SU-DHL-6 (cell line): ENCODE results near the gene ZBTB42.

ENCODE experiments used
- H2AFZ ChIP-seq: fragments of 200-600 bp; sonication (generic); 2 replicates; pipeline ENCODE4 v1.6.1; 2014; ENCODE audit warnings: low read depth, mild to moderate bottlenecking, moderate library complexity, mixed read lengths, antibody characterized with exemption, low read length; ENCODE audit not compliant: severe bottlenecking
- H3F3A ChIP-seq: fragments of 200-600 bp; shearing (Covaris generic); 2 replicates; pipeline ENCODE4 v1.6.0; 2016; ENCODE audit warnings: antibody characterized with exemption, mild to moderate bottlenecking; ENCODE audit not compliant: insufficient read depth
- H3K27ac ChIP-seq: fragments of 200-600 bp; sonication (generic); 2 replicates; pipeline ENCODE4 v1.5.1; 2016; ENCODE audit warnings: low read depth, mild to moderate bottlenecking, low read length, moderate library complexity, mixed read lengths
- H3K27me3 ChIP-seq: fragments of 200-600 bp; sonication (generic), shearing (Covaris generic); 2 replicates; pipeline ENCODE4 v1.6.0; 2014; ENCODE audit warnings: mild to moderate bottlenecking, low read length
- H3K36me3 ChIP-seq: fragments of 200-600 bp; sonication (generic); 2 replicates; pipeline ENCODE4 v1.6.1; 2014; ENCODE audit warnings: mild to moderate bottlenecking, low read length, mixed read lengths
- H3K4me2 ChIP-seq: fragments of 300-600, 200-600 bp; shearing (Covaris generic), sonication (generic); 2 replicates; pipeline ENCODE4 v1.6.0; 2014; ENCODE audit warnings: low read length, low read depth, mild to moderate bottlenecking; ENCODE audit not compliant: poor library complexity, severe bottlenecking
- H3K4me3 ChIP-seq: fragments of 200-600 bp; sonication (generic); 2 replicates; pipeline ENCODE4 v1.5.1; 2014; ENCODE audit warnings: antibody characterized with exemption, low read length, mild to moderate bottlenecking, mixed read lengths; ENCODE audit not compliant: insufficient read depth, poor library complexity, severe bottlenecking
- H3K79me2 ChIP-seq: fragments of 200-600 bp; sonication (generic); 2 replicates; pipeline ENCODE4 v1.6.1; 2014; ENCODE audit warnings: mild to moderate bottlenecking, low read length, moderate library complexity; ENCODE audit not compliant: insufficient read depth
- H3K9ac ChIP-seq: fragments of 200-600 bp; sonication (generic); 2 replicates; pipeline ENCODE4 v1.7.0; 2014; ENCODE audit warnings: mild to moderate bottlenecking, low read length
- H3K9me2 ChIP-seq: fragments of 200-600 bp; sonication (generic); replicated peaks from 2 replicates; pipeline ENCODE4 v1.6.1; 2014; ENCODE audit warnings: low read length; ENCODE audit not compliant: insufficient read depth
- H3K9me3 ChIP-seq: fragments of 200-600 bp; sonication (generic); 2 replicates; pipeline ENCODE4 v1.6.1; 2014; ENCODE audit warnings: low read length, mixed read lengths; ENCODE audit not compliant: insufficient read depth
- H4K20me1 ChIP-seq: fragments of 200-600 bp; sonication (generic); 2 replicates; pipeline ENCODE4 v1.6.1; 2014; ENCODE audit warnings: low read depth, mild to moderate bottlenecking, antibody characterized with exemption, low read length, moderate library complexity, mixed read lengths
- EZH2phosphoT487 ChIP-seq: fragments of 200-600 bp; sonication (generic), shearing (Covaris generic); conservative IDR thresholded peaks from 2 replicates; pipeline ENCODE4 v1.6.1; 2018; ENCODE audit warnings: mild to moderate bottlenecking, antibody characterized with exemption, low read length, moderate library complexity, mixed read lengths
- TF ChIP-seq, protein P1 (sequence below): fragments of 200-600 bp; sonication (generic); IDR thresholded peaks from one replicate; pipeline ENCODE4 v1.5.1; 2017; ENCODE audit warnings: antibody characterized with exemption, mild to moderate bottlenecking, low read length, moderate library complexity; ENCODE audit not compliant: insufficient read depth, poor library complexity, severe bottlenecking

Gene ZBTB42

DNA sequence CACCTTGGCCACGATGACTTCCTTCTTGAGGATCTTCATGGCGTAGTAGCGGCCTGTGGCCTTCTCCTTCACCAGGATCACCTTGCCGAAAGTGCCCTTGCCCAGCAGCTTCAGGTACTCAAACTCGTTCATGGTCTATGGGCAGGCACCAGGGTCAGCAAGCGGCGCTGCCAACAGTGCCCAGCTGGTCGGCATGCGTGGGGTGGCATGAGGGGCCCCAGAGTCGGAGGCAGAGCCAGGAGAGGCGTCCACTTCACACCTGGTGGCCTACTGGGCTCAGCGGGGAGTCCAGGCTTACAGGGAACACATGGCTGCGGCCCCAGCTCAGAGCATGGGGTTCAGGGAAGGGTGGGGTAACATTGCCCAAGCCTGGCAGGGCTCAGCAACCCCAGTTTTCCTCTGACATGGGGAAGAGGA, 25.8 kb upstream of the ZBTB42 start:
- 0 out of 2 replicates have a peak, but pooled peaks cover 9% of the 10 kb centered on the region for H3K36me3 ChIP-seq
- H3F3A ChIP-seq, result no peaks in the 10 kb centered on the region
- H3K9me3 ChIP-seq, result no peaks in the 10 kb centered on the region

DNA sequence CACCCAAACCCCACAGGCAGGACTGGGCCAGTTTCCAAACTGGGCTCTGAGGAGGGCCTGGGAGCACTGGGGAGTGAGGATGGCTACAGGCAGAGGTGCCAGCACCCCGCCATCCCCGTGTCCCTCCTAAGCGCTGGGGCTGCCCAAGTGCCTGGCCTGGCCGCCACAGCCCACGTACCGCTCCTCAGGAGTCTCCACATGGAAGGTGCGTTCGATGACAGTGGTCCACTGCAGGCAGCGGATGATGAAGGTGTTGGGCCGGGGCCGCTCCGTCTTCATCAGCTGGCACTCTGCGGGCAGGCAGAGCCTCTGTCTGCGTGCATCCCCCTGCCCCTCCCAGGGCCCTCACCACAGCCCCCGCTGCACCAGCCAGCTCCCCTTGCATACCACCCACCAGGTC, 24.4 kb upstream of the ZBTB42 start:
- Histone ChIP-seq H3K4me3 (no peak overlapping the region), H3K27ac (no peak overlapping the region), H3K9me2 (no peaks in the 10 kb centered on the region), H2AFZ (no peak overlapping the region), H3K9me3 (no peaks in the 10 kb centered on the region), H3K9ac (no peak overlapping the region), H3K4me2 (no peak overlapping the region), H3K36me3 (0 out of 2 replicates have a peak, but pooled peaks cover 3% of the 10 kb centered on the region), H3F3A (no peaks in the 10 kb centered on the region), H3K79me2 (no peaks in the 10 kb centered on the region), H4K20me1 (no peaks in the 10 kb centered on the region), H3K27me3 (no peaks in the 10 kb centered on the region)
- no peak for TF ChIP-seq EZH2phosphoT487
- TF ChIP-seq, protein P1, sequence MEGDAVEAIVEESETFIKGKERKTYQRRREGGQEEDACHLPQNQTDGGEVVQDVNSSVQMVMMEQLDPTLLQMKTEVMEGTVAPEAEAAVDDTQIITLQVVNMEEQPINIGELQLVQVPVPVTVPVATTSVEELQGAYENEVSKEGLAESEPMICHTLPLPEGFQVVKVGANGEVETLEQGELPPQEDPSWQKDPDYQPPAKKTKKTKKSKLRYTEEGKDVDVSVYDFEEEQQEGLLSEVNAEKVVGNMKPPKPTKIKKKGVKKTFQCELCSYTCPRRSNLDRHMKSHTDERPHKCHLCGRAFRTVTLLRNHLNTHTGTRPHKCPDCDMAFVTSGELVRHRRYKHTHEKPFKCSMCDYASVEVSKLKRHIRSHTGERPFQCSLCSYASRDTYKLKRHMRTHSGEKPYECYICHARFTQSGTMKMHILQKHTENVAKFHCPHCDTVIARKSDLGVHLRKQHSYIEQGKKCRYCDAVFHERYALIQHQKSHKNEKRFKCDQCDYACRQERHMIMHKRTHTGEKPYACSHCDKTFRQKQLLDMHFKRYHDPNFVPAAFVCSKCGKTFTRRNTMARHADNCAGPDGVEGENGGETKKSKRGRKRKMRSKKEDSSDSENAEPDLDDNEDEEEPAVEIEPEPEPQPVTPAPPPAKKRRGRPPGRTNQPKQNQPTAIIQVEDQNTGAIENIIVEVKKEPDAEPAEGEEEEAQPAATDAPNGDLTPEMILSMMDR, result no peak

More for the DNA sequence above, 25.8 kb upstream of the ZBTB42 start:
- Histone ChIP-seq H3K9ac (no peak overlapping the region), H3K9me2 (no peaks in the 10 kb centered on the region), H3K4me3 (no peak overlapping the region), H4K20me1 (no peaks in the 10 kb centered on the region), H2AFZ (no peak overlapping the region), H3K4me2 (no peak overlapping the region), H3K27ac (no peak overlapping the region), H3K27me3 (no peaks in the 10 kb centered on the region), H3K79me2 (no peaks in the 10 kb centered on the region)
- no peak for TF ChIP-seq EZH2phosphoT487
- TF ChIP-seq, protein P1, result no peak

GRCh38 chr14:104776961-104777807, 23.7 kb upstream of the ZBTB42 start:
- H3K9me3 ChIP-seq, result no peaks in the 10 kb centered on the region
- H3K4me3 ChIP-seq, result no peak overlapping the region
- H3K9ac ChIP-seq, result no peak overlapping the region
- no peak for TF ChIP-seq EZH2phosphoT487
- TF ChIP-seq, protein P1, result no peak
- no peaks in the 10 kb centered on the region for H3K36me3 ChIP-seq
- H3K4me2 ChIP-seq, result no peak overlapping the region
- H3K9me2 ChIP-seq, result no peaks in the 10 kb centered on the region
- H3K79me2 ChIP-seq, result no peaks in the 10 kb centered on the region
- no peaks in the 10 kb centered on the region for H3K27me3 ChIP-seq
- H2AFZ ChIP-seq, result no peak overlapping the region
- H4K20me1 ChIP-seq, result no peaks in the 10 kb centered on the region
- no peak overlapping the region for H3K27ac ChIP-seq
- H3F3A ChIP-seq, result no peaks in the 10 kb centered on the region
